ENCODE results near the gene DUS1L. TPM values are rescaled to one million over a fixed set of nuclear protein-coding genes. Genes with fewer than 3 reads are reported as not detected.

Gene DUS1L
- polyA plus RNA-seq, 1 experiment = 21.4 TPM

DNA sequence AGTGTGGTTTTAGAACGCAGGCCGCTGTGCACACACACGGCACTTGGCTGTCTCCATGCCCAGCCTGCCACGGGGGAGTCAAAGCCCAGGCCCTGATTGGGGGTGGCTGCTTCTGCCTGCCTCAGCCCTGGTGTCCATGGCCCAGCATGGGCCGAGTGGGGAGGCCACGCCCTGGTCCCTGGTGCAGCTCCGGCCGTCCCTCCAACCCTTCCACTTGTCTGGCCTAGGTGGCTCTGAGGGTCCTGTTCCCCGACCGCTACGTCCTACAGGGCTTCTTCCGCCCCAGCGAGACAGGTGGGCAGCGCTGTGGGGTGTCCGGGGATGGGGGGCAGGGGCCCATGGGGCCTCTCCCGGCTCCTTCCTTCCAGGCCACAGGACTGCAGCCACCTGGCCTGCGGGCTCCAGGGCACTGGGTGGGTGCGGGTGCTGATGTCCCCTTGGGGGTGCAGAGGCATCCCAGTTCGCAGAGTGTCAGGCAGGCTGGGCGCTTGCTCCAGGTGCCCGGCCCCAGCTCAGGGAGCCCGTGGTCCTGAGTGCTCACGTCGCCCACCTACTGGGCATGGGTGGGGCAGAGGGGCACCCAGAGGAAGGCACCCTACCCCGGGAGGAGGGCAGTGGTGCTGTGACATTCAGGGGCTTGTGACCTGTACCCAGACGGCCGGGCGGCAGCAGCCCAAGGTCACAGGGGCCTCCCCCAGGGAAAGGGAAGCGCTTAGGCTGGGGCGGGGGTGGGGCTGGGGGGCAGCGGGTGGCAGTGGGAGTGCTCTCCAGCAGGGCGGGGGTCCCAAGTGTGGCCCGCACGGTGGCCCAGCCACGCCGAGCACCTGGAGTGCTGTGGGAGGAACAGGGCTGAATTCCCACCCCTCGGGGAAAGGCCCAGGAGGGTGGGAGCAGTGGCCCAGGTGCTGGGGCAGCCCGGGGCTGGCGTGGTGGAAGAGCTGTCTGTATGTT, 54.8 kb downstream of the DUS1L start:
- Histone ChIP-seq H3K9me3 (ENCODE audit: control insufficient read depth, insufficient read depth, low read length) (no peaks in the 10 kb centered on the region; the same call in 1 of the 2 replicates), H3K27me3 (ENCODE audit: control insufficient read depth, insufficient read depth, low read length) (no peaks in the 10 kb centered on the region), H3K27ac (ENCODE audit: low read depth, low read length) (no peak overlapping the region), H3K4me3 (ENCODE audit: low read depth, low read length) (no peak overlapping the region)
- DNase-seq (ENCODE audit: low read depth, low spot score) = no peak
- ChIA-PET POLR2A (no interaction called here), CTCF (interaction anchor here (0.6 to 1.7 kb wide), 3 partner anchors 46 to 51 kb away, joined by 3 to 8 read pairs (median 5); partner anchors contain the start of gene NOTUM)
- TF ChIP-seq CTCF (IDR thresholded peaks at IDR 0.05; ENCODE audit: low read depth, low read length) = no peak

DNA sequence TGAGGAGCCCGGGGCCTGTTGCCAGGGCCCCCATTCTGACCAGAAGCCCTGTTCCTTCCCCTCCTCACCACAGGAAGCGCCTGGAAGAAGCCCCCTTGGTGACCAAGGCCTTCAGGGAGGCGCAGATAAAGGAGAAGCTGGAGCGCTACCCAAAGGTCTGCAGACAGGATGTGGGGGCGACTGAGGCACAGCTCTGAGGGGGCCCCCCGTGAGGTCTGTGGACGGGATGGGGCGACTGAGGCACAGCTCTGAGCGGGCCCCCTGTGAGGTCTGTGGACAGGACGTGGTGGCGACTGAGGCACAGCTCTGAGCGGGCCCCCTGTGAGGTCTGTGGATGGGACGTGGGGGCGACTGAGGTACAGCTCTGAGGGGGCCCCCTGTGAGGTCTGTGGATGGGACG, 56.2 kb downstream of the DUS1L start:
- TF ChIP-seq CTCF (IDR thresholded peaks at IDR 0.05; ENCODE audit: low read depth, low read length) = no peak
- H3K27me3 ChIP-seq (ENCODE audit: control insufficient read depth, insufficient read depth, low read length) = no peaks in the 10 kb centered on the region
- ChIA-PET POLR2A (no interaction called here), CTCF (interaction anchor here (1.7 kb wide), 1 partner anchor 50 kb away, joined by 8 read pairs; no protein-coding TSS in a partner anchor)
- H3K4me3 ChIP-seq (ENCODE audit: low read depth, low read length) = no peak overlapping the region
- no peaks in the 10 kb centered on the region; the same call in 1 of the 2 replicates for H3K9me3 ChIP-seq (ENCODE audit: control insufficient read depth, insufficient read depth, low read length)
- DNase-seq (ENCODE audit: low read depth, low spot score) = no peak
- no peak overlapping the region for H3K27ac ChIP-seq (ENCODE audit: low read depth, low read length)

DNA sequence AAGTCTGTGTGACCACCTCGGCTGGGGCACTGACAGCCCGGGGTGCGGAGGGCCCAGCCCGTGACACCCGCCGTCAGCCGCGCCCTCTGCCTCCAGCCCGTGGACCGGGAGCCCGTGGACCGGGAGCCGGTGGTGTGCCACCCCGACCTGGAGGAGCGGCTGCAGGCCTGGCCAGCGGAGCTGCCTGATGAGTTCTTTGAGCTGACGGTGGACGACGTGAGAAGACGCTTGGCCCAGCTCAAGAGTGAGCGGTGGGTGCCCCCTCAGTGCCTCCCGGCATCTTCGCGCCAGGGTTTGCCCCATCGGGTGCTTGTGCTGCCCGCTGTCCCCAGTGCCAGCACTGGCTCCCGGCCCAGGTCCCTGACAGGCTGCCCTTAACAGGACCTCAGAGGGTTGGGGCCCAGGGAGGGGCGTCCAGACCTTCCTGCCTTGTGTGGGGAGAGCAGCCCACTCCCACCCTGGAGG, 56.6 kb downstream of the DUS1L start:
- DNase-seq (ENCODE audit: low read depth, low spot score) = no peak
- no peak overlapping the region for H3K4me3 ChIP-seq (ENCODE audit: low read depth, low read length)
- no peaks in the 10 kb centered on the region; the same call in 1 of the 2 replicates for H3K9me3 ChIP-seq (ENCODE audit: control insufficient read depth, insufficient read depth, low read length)
- H3K27ac ChIP-seq (ENCODE audit: low read depth, low read length) = no peak overlapping the region
- no peak for TF ChIP-seq CTCF (IDR thresholded peaks at IDR 0.05; ENCODE audit: low read depth, low read length)
- ChIA-PET POLR2A (no interaction called here), CTCF (interaction anchor here (1.1 to 1.7 kb wide), 2 partner anchors 11 to 50 kb away, joined by 5 to 8 read pairs; no protein-coding TSS in a partner anchor)
- H3K27me3 ChIP-seq (ENCODE audit: control insufficient read depth, insufficient read depth, low read length) = no peaks in the 10 kb centered on the region

DNA sequence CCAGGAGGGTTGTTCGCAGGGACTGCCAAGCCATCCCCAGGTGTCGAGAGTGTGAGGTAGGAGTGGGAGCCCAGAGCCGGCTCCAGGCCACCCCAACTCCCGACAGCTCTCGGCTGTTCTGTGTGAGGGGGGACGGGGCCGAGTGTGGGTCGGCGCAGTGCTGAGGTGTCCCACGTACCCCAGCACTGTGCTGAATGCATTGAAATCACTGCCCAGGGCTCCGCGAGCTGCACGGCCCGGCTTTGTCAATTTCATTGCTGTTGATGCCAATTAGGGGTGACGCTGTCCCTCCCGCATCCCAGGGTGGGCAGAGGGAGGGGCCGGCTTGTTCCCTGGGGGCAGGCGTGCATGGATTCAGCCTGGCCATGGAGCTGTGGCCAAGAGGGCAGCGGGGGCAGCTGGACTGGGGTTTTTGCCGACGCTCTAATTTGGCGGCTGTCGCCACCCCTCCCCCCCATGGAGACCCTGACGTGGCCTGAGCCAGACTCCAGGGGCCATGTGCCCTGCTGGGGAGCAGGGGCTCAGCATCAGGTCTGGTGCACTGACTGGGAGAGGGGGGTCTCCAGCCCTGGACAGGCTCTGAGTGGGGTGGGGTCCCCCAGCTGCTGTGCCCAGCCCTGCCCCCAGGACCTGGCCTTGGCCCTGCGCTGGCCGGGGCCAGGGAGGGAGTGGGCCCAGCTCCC, 57.2 kb downstream of the DUS1L start:
- no peak for DNase-seq (ENCODE audit: low read depth, low spot score)
- ChIA-PET POLR2A (no interaction called here), CTCF (interaction anchor here (1.1 kb wide), 1 partner anchor 11 kb away, joined by 5 read pairs; no protein-coding TSS in a partner anchor)
- no peaks in the 10 kb centered on the region; the same call in 1 of the 2 replicates for H3K9me3 ChIP-seq (ENCODE audit: control insufficient read depth, insufficient read depth, low read length)
- no peaks in the 10 kb centered on the region for H3K27me3 ChIP-seq (ENCODE audit: control insufficient read depth, insufficient read depth, low read length)
- H3K4me3 ChIP-seq (ENCODE audit: low read depth, low read length) = no peak overlapping the region
- no peak for TF ChIP-seq CTCF (IDR thresholded peaks at IDR 0.05; ENCODE audit: low read depth, low read length)
- H3K27ac ChIP-seq (ENCODE audit: low read depth, low read length) = no peak overlapping the region

Other genes with a start within 250 kb of the DUS1L start
- gene MCRIP1, start 232.5 kb downstream of the DUS1L start, polyA plus RNA-seq (2011; rRNA removed) = 63.2 and 88.2 TPM in 2 replicates
- not detected in 2 replicates for gene PPP1R27, start 230.8 kb downstream of the DUS1L start, polyA plus RNA-seq (2011; rRNA removed)
- gene P4HB, start 205.3 kb downstream of the DUS1L start, polyA plus RNA-seq (2011; rRNA removed) = 158 and 342 TPM in 2 replicates
- gene ARHGDIA, start 194.5 kb downstream of the DUS1L start, polyA plus RNA-seq (2011; rRNA removed) = 62.2 and 78.6 TPM in 2 replicates
- 57.7 and 57.8 TPM in 2 replicates for gene ALYREF, start 174.2 kb downstream of the DUS1L start, polyA plus RNA-seq (2011; rRNA removed)
- gene ANAPC11, start 174.1 kb downstream of the DUS1L start, polyA plus RNA-seq (2011; rRNA removed) = 213 and 233 TPM in 2 replicates
- 0.20 and 0.30 TPM in 2 replicates for gene NPB, start 163.6 kb downstream of the DUS1L start, polyA plus RNA-seq (2011; rRNA removed)
- gene PCYT2, start 154.4 kb downstream of the DUS1L start, polyA plus RNA-seq (2011; rRNA removed) = 25.2 and 31.8 TPM in 2 replicates
- 4.3 and 6.0 TPM in 2 replicates for gene SIRT7, start 147.6 kb downstream of the DUS1L start, polyA plus RNA-seq (2011; rRNA removed)
- 17.6 and 17.7 TPM in 2 replicates for gene MAFG, start 138.1 kb downstream of the DUS1L start, polyA plus RNA-seq (2011; rRNA removed)
- gene PYCR1, start 128.5 kb downstream of the DUS1L start, polyA plus RNA-seq (2011; rRNA removed) = 103 and 154 TPM in 2 replicates
- not detected in 2 replicates for gene MYADML2, start 118.6 kb downstream of the DUS1L start, polyA plus RNA-seq (2011; rRNA removed)
- 0.04 TPM in 1 of 2 replicates, not detected in the other for gene NOTUM, start 104.6 kb downstream of the DUS1L start, polyA plus RNA-seq (2011; rRNA removed)
- 7.1 and 8.8 TPM in 2 replicates for gene ASPSCR1, start 88.2 kb downstream of the DUS1L start, polyA plus RNA-seq (2011; rRNA removed)
- gene CENPX, start 42.9 kb downstream of the DUS1L start, polyA plus RNA-seq (2011; rRNA removed) = 32.5 and 42.2 TPM in 2 replicates
- gene LRRC45, start 42.5 kb downstream of the DUS1L start, polyA plus RNA-seq (2011; rRNA removed) = 3.4 and 4.0 TPM in 2 replicates
- gene RAC3, start 34.1 kb downstream of the DUS1L start, polyA plus RNA-seq (2011; rRNA removed) = 12.9 and 18.7 TPM in 2 replicates
- gene DCXR, start 28.1 kb downstream of the DUS1L start, polyA plus RNA-seq (2011; rRNA removed) = 35.5 and 55.6 TPM in 2 replicates
- 11.8 and 14.1 TPM in 2 replicates for gene RFNG, start 14.0 kb downstream of the DUS1L start, polyA plus RNA-seq (2011; rRNA removed)
- gene GPS1, start 13.9 kb downstream of the DUS1L start, polyA plus RNA-seq (2011; rRNA removed) = 63.1 and 94.3 TPM in 2 replicates
- gene FASN, start 32.4 kb upstream of the DUS1L start, polyA plus RNA-seq (2011; rRNA removed) = 6.2 and 9.6 TPM in 2 replicates
- 11.1 and 13.2 TPM in 2 replicates for gene CCDC57, start 147.0 kb upstream of the DUS1L start, polyA plus RNA-seq (2011; rRNA removed)
- 61.7 and 80.3 TPM in 2 replicates for gene SLC16A3, start 163.2 kb upstream of the DUS1L start, polyA plus RNA-seq (2011; rRNA removed)
- gene CSNK1D, start 207.9 kb upstream of the DUS1L start, polyA plus RNA-seq (2011; rRNA removed) = 74.4 and 89.9 TPM in 2 replicates